GM13976 (cell line): ENCODE data around the gene ANKMY1.

Experiments
- DNase-seq: peaks from one replicate; pipeline ENCODE4 v3.0.0; 2012; ENCODE audit warnings: low spot score
- in situ Hi-C: fragments of 300-500 bp; cut with MboI; formaldehyde crosslinking; loops from one replicate; pipeline ENCODE4 v1.12.0; 2022; ENCODE audit warnings: low sequenced_read_pairs, mixed read lengths, inconsistent platforms; ENCODE audit not compliant: unreplicated experiment
- TF ChIP-seq, protein P1 (sequence below): IDR thresholded peaks from 2 replicates; pipeline ENCODE4 v1.5.1; 2012; ENCODE audit warnings: borderline replicate concordance, mild to moderate bottlenecking; ENCODE audit not compliant: insufficient read depth; ENCODE audit errors: extremely low read depth, missing control alignments, control extremely low read depth

ANKMY1 gene

DNA sequence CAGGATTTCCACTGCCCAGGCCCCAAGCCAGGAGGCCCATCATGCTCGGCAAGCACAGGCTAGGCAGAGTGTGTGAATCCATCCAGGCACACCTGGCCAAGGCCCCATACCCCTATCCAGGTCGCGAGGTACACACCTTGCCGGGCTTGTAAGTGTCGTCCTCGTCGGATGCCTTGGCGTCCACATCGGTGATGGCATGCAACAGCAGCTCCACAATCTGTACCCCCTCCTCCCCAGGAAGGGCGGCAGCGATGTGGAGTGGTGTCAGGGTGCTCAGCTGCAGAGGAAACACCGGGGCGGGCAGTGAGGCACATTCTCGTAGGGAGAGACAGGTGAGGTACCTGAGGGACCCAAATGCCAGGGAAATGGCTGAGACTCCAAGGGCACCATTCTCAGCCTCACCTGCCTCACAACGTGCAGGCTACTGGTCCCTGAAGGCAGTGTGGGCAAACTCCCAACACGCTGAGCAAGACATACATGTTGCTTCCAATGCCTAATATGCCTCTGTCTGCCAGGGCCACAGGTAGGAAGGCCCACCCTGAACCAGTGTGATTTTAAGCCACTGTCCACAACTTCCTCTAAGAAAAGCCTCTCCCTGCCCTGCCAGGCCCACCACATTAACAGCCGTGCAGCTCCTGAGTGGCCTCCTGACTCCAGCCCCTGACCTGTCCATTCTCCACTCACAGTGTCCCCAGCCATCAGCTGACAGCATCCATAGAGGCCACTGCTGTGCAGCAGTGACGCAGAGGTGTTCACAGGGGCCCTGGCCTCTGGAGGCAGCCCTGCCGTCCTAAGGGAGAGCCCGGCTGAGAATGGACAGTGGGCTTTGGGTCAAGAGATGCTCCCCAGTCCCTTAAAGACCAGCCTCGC, 44.9 kb downstream of the ANKMY1 start:
- TF ChIP-seq, protein P1, sequence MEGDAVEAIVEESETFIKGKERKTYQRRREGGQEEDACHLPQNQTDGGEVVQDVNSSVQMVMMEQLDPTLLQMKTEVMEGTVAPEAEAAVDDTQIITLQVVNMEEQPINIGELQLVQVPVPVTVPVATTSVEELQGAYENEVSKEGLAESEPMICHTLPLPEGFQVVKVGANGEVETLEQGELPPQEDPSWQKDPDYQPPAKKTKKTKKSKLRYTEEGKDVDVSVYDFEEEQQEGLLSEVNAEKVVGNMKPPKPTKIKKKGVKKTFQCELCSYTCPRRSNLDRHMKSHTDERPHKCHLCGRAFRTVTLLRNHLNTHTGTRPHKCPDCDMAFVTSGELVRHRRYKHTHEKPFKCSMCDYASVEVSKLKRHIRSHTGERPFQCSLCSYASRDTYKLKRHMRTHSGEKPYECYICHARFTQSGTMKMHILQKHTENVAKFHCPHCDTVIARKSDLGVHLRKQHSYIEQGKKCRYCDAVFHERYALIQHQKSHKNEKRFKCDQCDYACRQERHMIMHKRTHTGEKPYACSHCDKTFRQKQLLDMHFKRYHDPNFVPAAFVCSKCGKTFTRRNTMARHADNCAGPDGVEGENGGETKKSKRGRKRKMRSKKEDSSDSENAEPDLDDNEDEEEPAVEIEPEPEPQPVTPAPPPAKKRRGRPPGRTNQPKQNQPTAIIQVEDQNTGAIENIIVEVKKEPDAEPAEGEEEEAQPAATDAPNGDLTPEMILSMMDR = no peak
- in situ Hi-C loops = loop anchor here (25.0 kb wide), 1 partner anchor 199 kb away; no protein-coding TSS in a partner anchor
- DNase-seq = no peak

DNA sequence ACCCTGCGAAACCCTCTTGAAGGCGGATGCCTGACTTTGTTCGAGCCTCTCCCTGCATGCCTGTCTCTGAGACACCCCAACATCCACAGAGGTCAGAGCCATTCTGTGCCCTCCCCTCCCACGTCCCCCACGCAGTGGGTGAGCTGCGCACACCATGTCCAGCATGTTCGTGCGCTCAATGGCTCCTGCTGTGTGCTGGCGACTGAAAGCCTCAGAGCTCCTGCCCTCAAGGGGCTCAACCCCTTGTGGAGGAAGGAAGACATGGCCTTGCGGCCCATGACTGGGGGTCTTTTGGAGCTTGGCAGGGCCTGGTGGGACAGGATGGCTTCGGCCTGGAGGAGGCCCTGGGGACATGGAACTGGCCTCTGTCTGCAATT, 45.7 kb downstream of the ANKMY1 start:
- DNase-seq = no peak
- in situ Hi-C loops = loop anchor here (25.0 kb wide), 1 partner anchor 200 kb away; no protein-coding TSS in a partner anchor
- TF ChIP-seq, protein P1 = no peak

DNA sequence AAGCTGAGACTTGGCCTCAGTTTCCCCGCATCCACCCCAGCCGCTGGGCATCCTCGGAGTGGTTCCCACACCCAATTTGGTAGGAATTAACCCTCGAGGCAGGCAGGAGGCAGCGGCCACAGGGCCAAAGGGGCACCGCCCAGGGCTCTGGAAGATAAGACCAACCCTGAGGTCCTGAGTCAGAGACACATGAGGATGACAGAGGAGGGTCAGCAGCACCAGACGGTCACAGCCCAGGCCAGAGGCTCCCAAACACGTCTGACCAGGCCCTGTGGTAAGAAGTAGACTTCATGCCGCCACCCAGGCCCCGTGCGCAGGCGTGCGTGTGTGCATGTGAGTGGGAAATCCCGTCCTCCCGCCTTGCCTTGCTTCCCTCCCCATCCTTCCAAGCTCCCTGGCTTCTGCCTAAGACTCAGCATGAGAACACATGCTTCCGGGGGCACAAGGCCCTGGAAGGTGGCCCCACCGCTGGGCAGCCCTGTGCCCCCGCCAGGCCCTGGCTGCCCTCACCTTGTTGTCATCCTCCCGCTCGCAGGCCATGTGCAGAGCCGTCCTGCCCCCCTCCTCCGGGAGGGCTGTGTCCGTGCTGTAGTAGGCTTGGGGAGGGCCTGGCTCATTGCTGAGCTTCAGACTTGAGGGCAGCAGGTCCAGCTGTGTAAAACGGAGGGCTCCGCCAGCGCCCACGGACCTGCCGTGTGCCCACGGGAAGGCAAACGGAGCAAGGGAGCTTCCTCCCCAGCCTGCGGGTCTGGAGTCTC, 46.3 kb downstream of the ANKMY1 start:
- TF ChIP-seq, protein P1 = no peak
- DNase-seq = no peak
- in situ Hi-C loops = loop anchor here (25.0 kb wide), 1 partner anchor 201 kb away; no protein-coding TSS in a partner anchor

DNA sequence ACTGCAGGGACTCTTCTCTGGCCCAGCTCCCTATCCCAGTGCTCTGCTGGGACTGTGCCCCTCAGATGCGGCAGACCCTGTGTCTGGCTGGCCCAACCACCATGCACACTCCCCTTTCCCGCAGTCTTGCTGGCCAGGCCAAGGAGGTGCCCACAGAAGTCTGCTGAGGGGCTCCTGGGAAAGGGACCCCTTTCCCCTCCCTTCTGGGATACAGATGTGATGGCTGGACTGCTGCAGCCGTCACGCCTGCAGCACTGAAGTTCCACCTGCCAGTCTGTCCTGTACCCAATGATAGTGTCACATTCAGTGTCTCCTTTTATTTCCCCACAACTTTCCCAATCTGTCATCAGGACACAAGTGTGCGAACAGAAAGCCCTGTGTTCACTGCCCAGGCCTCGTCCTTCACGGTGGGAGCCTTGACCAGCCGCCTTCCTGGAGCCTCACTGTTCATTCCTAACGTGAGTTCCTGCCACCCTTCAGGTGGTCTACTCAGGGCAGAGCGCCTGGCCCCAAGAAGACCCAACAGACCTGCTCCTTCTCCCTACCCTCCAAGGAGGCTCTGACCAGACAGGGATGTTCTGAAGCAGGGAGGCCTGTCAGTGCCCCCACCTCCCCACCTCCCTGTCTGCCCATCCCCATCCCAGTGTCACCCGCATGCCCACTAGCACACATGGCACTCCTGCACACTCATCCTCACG, 47.1 kb downstream of the ANKMY1 start:
- TF ChIP-seq, protein P1 = no peak
- in situ Hi-C loops = loop anchor here (25.0 kb wide), 1 partner anchor 202 kb away; no protein-coding TSS in a partner anchor
- DNase-seq = no peak

DNA sequence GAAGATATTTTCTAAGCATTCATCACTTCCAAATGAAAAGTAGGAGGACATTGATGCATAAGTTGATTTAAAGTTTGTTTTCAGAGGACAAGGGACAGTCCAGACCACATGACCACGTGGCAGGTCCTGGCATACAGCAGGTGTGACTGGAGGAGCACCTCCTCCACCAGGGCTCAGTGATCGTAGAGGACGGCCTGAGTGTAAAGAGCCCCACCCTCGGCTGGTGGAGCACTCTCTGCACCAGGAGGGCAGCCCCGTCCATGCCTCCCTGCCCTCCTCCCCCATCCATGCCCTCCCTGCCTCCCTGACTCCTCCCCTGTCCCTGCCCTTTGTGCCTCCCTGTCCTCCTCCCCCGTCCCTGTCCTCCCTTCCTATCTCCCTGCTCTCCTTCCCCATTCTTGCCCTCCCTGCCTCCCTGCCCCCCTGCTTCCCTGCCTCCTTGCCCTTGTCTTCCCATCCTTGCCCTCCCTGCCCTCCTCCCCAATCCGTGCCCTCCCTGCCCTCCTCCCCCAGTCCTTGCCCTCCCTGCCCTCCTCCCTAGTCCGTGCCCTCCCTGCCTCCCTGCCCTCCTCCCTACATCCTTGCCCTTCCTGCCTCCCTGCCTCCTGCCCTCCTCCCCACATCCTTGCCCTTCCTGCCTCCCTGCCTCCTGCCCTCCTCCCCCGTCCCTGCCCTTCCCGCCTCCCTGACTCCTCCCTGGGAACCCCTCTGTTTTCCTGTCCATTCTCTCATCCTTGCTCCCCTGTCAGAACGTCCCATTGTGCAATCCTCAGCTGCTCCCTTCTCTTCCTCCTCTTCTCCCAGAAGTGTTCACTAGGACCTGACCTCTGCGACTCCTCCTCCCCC, 47.9 kb downstream of the ANKMY1 start:
- TF ChIP-seq, protein P1 = no peak
- DNase-seq = no peak
- in situ Hi-C loops = loop anchor here (25.0 kb wide), 1 partner anchor 202 kb away; no protein-coding TSS in a partner anchor
